C4-2B (cell line): ENCODE measurements around the gene GPR45.

ENCODE experiments used
- H3K27ac ChIP-seq: fragments of 450-650 bp; 2 replicates; pipeline ENCODE4 v1.5.1; 2017
- ZFX ChIP-seq: fragments of 450-650 bp; IDR thresholded peaks from 2 replicates; pipeline ENCODE4 v1.6.1; 2017
- TF ChIP-seq, protein P1 (sequence below): fragments of 450-650 bp; conservative IDR thresholded peaks from 2 replicates; pipeline ENCODE4 v1.5.1; 2017; ENCODE audit warnings: mild to moderate bottlenecking

GPR45 gene, protein sequence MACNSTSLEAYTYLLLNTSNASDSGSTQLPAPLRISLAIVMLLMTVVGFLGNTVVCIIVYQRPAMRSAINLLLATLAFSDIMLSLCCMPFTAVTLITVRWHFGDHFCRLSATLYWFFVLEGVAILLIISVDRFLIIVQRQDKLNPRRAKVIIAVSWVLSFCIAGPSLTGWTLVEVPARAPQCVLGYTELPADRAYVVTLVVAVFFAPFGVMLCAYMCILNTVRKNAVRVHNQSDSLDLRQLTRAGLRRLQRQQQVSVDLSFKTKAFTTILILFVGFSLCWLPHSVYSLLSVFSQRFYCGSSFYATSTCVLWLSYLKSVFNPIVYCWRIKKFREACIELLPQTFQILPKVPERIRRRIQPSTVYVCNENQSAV

DNA sequence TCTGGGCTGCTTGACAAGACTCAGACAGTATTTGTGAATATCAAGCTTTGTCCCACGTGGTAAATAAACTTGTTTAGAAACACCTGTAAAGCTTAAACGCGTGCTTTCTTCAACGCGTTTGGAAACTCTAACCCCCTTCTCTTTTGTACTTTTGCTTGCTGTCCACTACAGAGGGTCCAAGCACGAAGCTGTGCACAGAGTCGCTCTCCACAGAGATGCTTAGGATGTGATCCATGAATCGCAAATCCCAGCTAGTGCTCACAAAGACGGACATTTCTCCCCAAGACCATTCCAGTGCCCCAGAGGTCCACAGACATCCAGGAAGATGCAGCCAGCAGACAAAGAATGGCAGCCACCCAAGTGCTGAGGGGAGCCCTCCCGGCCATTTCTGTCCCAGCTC, at the start of gene GPR45:
Gene GPR45, plus strand, starts transcription at position 301 of the 400 bp plus-strand sequence. CDS start 116 bp downstream, outside the sequence.
- no peak for TF ChIP-seq ZFX
- no peak within 1 kb of the TSS for H3K27ac ChIP-seq

DNA sequence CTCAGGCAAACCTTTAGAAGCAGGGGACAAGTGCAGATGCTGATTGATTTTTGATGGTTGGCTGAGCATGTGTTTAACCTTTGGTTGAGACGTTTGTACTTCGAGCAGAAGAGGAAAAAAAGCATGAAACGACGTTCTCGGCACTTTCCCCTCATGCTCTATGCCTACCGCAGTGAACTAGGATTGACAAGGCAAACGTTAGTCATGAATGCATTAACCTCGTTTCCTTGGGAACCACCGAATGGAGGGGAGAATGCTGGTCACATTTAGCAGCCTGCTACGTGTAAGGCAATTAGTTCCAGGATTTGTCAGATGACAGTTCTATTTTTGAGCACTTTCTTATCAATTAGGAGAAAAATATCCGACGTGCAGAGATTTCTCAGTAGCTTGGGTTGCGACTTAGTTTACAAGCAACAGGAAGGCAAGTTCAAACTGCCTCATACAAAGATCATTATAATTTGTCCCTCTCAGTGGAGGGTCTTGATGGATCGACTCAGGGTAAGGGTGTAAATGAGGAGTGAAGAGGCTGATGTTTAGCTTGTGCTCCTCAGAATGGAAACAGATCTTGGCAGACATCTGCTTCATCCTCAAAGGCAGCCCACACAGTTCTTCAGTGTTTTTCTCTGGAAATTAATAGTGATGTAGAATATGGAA, 47.4 kb upstream of the GPR45 start:
- no peak overlapping the region for H3K27ac ChIP-seq
- TF ChIP-seq ZFX = no peak
- TF ChIP-seq, protein P1, sequence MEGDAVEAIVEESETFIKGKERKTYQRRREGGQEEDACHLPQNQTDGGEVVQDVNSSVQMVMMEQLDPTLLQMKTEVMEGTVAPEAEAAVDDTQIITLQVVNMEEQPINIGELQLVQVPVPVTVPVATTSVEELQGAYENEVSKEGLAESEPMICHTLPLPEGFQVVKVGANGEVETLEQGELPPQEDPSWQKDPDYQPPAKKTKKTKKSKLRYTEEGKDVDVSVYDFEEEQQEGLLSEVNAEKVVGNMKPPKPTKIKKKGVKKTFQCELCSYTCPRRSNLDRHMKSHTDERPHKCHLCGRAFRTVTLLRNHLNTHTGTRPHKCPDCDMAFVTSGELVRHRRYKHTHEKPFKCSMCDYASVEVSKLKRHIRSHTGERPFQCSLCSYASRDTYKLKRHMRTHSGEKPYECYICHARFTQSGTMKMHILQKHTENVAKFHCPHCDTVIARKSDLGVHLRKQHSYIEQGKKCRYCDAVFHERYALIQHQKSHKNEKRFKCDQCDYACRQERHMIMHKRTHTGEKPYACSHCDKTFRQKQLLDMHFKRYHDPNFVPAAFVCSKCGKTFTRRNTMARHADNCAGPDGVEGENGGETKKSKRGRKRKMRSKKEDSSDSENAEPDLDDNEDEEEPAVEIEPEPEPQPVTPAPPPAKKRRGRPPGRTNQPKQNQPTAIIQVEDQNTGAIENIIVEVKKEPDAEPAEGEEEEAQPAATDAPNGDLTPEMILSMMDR = no peak

DNA sequence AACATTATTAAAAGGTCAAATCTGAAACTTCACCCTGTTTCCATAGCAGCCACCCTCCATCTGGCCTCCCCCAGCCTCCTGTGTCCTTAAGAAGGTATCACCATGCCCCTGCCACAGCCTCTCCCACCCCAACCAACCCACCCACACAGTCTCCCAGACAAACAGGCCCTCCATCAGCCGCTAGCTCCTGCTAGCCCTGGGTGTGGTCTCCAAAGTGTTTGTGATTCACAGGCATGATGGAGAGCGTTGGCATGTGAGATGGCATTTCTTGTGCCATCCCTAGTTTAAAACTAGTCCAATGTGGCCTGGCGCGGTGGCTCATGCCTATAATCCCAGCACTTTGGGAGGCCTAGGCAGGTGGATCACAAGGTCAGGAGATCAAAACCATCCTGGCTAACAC, 44.9 kb upstream of the GPR45 start:
- no peak overlapping the region for H3K27ac ChIP-seq
- no peak for TF ChIP-seq ZFX
- TF ChIP-seq, protein P1 = no peak

DNA sequence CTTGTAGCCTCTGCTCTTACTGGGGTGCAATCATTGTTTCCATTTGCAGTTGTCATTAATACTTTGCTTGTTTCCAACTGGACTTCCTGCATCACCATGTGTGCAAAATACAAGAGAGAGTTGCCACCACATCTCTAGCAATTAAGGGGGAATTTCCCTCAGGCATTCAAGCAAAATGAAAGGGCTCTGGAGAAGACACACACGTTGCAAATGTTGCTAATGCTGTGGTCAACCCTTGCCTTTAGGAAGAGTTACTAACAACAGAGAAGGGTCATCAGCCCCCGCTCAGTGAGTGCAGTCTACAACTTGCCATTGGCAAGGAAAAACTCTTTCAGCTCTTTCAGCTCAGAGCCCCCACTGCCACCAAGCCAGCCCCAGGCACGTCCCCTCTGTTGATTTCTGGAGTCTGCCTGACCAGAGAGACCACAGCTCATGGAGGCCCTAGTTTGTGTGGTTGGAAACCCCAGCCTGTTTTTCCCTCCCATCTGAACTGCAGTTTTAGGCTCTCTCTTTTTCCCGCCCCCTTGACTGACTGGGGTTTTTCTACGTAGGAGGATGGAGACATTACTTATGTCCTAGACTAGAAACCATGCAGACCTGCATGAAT, 25.9 kb upstream of the GPR45 start:
- TF ChIP-seq ZFX = no peak
- TF ChIP-seq, protein P1 = no peak
- H3K27ac ChIP-seq = no peak overlapping the region

DNA sequence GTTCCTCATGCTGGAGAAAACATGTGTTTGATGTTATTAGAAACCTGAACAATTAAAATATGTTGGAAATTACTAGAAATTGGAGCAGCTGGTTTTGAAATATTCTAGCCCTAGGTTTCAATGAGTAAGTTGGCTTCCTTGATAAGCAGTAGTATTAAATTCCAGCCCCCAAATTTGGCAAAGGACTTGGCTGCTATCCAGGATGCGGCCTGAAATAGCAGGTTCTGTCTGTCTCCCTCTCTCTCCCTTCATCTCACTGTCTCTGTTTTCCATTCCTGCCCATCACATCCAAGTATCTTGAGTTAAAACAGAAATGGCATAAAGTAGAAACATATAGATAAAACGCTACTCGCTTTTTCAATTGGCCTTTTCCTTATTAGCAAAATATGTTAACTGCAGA, 20.9 kb upstream of the GPR45 start:
- TF ChIP-seq, protein P1 = no peak
- TF ChIP-seq ZFX = no peak
- H3K27ac ChIP-seq = no peak overlapping the region

DNA sequence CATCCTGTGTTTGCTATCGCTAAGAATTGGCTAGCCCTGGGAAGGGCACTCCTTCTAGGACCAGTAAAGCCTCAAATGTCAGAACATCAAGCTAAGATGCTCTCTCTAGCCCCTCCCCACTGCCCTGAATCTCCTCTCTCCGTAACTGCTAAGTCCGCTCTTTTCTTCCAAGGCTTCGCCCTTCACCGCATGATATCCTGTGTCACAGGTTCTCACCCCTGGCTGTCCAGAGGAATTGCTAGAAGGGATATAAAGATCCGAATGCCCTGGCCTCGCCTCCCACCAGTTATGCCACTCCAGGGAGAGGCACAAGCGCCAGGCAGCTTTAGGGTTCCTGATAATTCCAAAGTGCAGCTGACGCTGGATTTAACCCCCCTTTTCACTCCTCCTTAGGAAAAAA, 17.1 kb upstream of the GPR45 start:
- TF ChIP-seq, protein P1 = no peak
- no peak for TF ChIP-seq ZFX
- H3K27ac ChIP-seq = no peak overlapping the region

DNA sequence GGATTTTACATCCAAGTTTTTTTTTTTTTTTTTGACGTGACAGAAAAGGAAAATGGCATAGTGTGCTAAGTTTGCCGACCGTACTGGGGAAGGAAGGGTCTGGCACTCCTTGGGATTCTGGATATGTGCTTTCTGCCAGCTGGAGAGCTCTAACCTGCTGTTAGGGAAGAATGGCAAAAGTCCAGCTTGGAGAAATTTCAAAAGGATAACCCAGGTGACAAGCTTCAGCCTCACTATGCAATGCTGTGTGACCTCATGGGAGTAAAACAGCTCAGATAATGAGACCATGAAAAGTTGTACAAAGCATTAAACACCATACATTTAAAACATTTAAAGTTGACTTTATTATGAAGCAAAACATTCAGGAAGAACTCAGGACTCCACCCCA, 10.3 kb upstream of the GPR45 start:
- no peak overlapping the region for H3K27ac ChIP-seq
- no peak for TF ChIP-seq ZFX
- TF ChIP-seq, protein P1 = no peak
